Panc1 (cell line): Measurements from ENCODE around the gene HOXD11. TPM values are rescaled to one million over a fixed set of nuclear protein-coding genes. Genes with fewer than 3 reads are reported as not detected.
A peak's percentile ranks its signal among the peaks of the same experiment; 100 is the strongest.

Experiments used
- ATAC-seq: fragments of 200-7000 bp; cut with Tn5 transposase; 2 replicates; pipeline ENCODE4 v1.9.1; 2020; ENCODE audit warnings: mild to moderate bottlenecking, moderate library complexity
- BruUV-seq: library from RNA; stranded (reverse); fragments of 400-500 nt; replicated peaks from 2 replicates; lab custom pipeline; 2021; lab: Mats Ljungman, UMichigan
- CTCF ChIA-PET: fragments of 300-600 bp; sonication (Branson Sonifier 250); formaldehyde crosslinking; loops from one replicate; lab custom pipeline; 2022; ENCODE audit warnings: antibody characterized with exemption; lab: Charles Lee
- POLR2A ChIA-PET: fragments of 300-600 bp; sonication (Branson Sonifier 250); formaldehyde crosslinking; loops from one replicate; lab custom pipeline; 2022; ENCODE audit warnings: antibody characterized with exemption; lab: Charles Lee
- DNase-seq: peaks from one replicate; pipeline ENCODE4 v3.0.0-alpha.2; 2010; ENCODE audit warnings: low read depth, low spot score
- H3K27ac ChIP-seq: 2 replicates; pipeline ENCODE4 v1.5.1; 2011; ENCODE audit warnings: mild to moderate bottlenecking, low read length, inconsistent platforms
- H3K27me3 ChIP-seq: fragments of 200-500 bp; sonication (Bioruptor generic); 2 replicates; pipeline ENCODE4 v1.6.0; 2014; ENCODE audit warnings: low read length, inconsistent platforms; ENCODE audit not compliant: control insufficient read depth, insufficient read depth
- H3K36me3 ChIP-seq: fragments of 200-500 bp; sonication (Bioruptor generic); 2 replicates; pipeline ENCODE4 v1.5.1; 2014; ENCODE audit warnings: inconsistent platforms, mild to moderate bottlenecking, low read length, moderate library complexity; ENCODE audit not compliant: control insufficient read depth, insufficient read depth
- H3K4me1 ChIP-seq: 2 replicates; pipeline ENCODE4 v1.5.1; 2011; ENCODE audit warnings: inconsistent platforms, mild to moderate bottlenecking, low read length, moderate library complexity; ENCODE audit not compliant: control insufficient read depth, insufficient read depth
- H3K4me3 ChIP-seq, 2 experiments: 2 replicates each; pipeline ENCODE4 v1.5.1; 2011 to 2012; ENCODE audit warnings: low read depth in 2 of 2, low read length in 2 of 2, mild to moderate bottlenecking in 2 of 2, inconsistent platforms in 1 of 2, moderate library complexity in 1 of 2
- H3K9me3 ChIP-seq: fragments of 200-500 bp; sonication (Bioruptor generic); 2 replicates; pipeline ENCODE4 v1.5.1; 2014; ENCODE audit warnings: low read depth, mild to moderate bottlenecking, inconsistent platforms, low read length, moderate library complexity; ENCODE audit not compliant: control insufficient read depth, insufficient read depth
- CTCF ChIP-seq: fragments of 450-650 bp; IDR thresholded peaks from 2 replicates; pipeline ENCODE4 v1.5.1; 2017; ENCODE audit warnings: mild to moderate bottlenecking
- POLR2AphosphoS5 ChIP-seq: IDR thresholded peaks from 2 replicates; pipeline ENCODE4 v1.6.1; 2012; ENCODE audit warnings: mild to moderate bottlenecking, low read depth, low read length, moderate library complexity
- REST ChIP-seq, 2 experiments: IDR thresholded peaks; 2 replicates each; pipeline ENCODE4 v1.6.1; 2011 to 2012; ENCODE audit warnings: low read depth in 2 of 2, control low read depth in 1 of 2, low read length in 1 of 2, mild to moderate bottlenecking in 1 of 2, moderate library complexity in 1 of 2; ENCODE audit not compliant: insufficient read depth in 1 of 2
- SIN3A ChIP-seq: IDR thresholded peaks from 2 replicates; pipeline ENCODE4 v1.6.1; 2012; ENCODE audit warnings: low read depth, mild to moderate bottlenecking, low read length, moderate library complexity, borderline replicate concordance; ENCODE audit not compliant: insufficient read depth
- TCF7L2 ChIP-seq: IDR thresholded peaks from 2 replicates; pipeline ENCODE4 v1.6.1; 2011; ENCODE audit warnings: mild to moderate bottlenecking, low read depth, low read length, inconsistent platforms
- in situ Hi-C: cut with HindIII; loops from 2 replicates; pipeline ENCODE4 v1.10.0; 2016; ENCODE audit warnings: low sequenced_read_pairs, low pct_unique_long_range_greater_than_20kb
- intact Hi-C: fragments of 100-400 bp; cut with micrococcal nuclease; formaldehyde crosslinking; loops from one replicate; pipeline ENCODE4 v1.10.0; 2022; ENCODE audit not compliant: unreplicated experiment
- total RNA-seq: library from RNA; stranded (reverse); gene quantifications from one replicate; pipeline ENCODE4 v1.2.1, GENCODE V29; 2021; ENCODE audit not compliant: unreplicated experiment

The HOXD11 gene
- total RNA-seq, 1 experiment from 2014 or later, result 0.49 TPM

- H3K27me3 ChIP-seq, result peaks cover under 1% of the 10 kb centered on the region; the same call in 1 of the 2 replicates
- intact Hi-C loops, result no loop called here
- H3K9me3 ChIP-seq, result no peaks in the 10 kb centered on the region
- DNase-seq (no peak), ATAC-seq (peak; percentile 62; the same call in 1 of the 2 replicates)
- H3K27ac ChIP-seq, result no peak overlapping the region
- H3K36me3 ChIP-seq, result no peaks in the 10 kb centered on the region
- POLR2A ChIA-PET, result no interaction called here
- no TSS peak for BruUV-seq
- no peaks in the 10 kb centered on the region for H3K4me1 ChIP-seq
- H3K4me3 ChIP-seq, result peak overlapping the region; percentile 22 to 43; a peak in 3 of 4 replicates
- in situ Hi-C loops, result no loop called here
- TF ChIP-seq CTCF (peak; percentile 89), SIN3A (no peak), POLR2AphosphoS5 (no peak)
- CTCF ChIA-PET, result no interaction called here
Measured at GRCh38 chr2:176118601-176119339, 11.7 kb downstream of the HOXD11 start.

- no peak for TF ChIP-seq POLR2AphosphoS5
- TF ChIP-seq SIN3A, result no peak
- no peak for TF ChIP-seq CTCF
- no peak for TF ChIP-seq TCF7L2
- TF ChIP-seq REST (IDR thresholded peaks at IDR 0.05; ENCODE audit: insufficient read depth in 1 of 2, low read depth in 2 of 2, low read length in 1 of 2), result no peak
- no TSS peak for BruUV-seq
- Histone ChIP-seq H3K9me3 (no peaks in the 10 kb centered on the region), H3K27me3 (no peaks in the 10 kb centered on the region), H3K4me1 (no peaks in the 10 kb centered on the region), H3K36me3 (no peaks in the 10 kb centered on the region), H3K4me3 (no peak overlapping the region), H3K27ac (no peak overlapping the region)
- CTCF ChIA-PET, result interaction anchor here (1.0 to 1.1 kb wide), 2 partner anchors 9 to 531 kb away, joined by 4 to 5 read pairs; no protein-coding TSS in a partner anchor
- intact Hi-C loops, result loop anchor here (10.0 kb wide), 1 partner anchor 694 kb away; no protein-coding TSS in a partner anchor
- in situ Hi-C loops, result no loop called here
- ATAC-seq (no peak), DNase-seq (no peak)
- POLR2A ChIA-PET, result interaction anchor here (0.6 kb wide), 1 partner anchor 103 kb away, joined by 3 read pairs; no protein-coding TSS in a partner anchor
Measured at GRCh38 chr2:176120364-176121189, 13.5 kb downstream of the HOXD11 start.
